ENCODE results near the gene SAMD9. TPM values are rescaled to one million over a fixed set of nuclear protein-coding genes. Genes with fewer than 3 reads are reported as not detected.

SAMD9 gene
- total RNA-seq, 1 experiment from 2014 or later = not detected

GRCh38 chr7:93160410-93160809 lies 42.6 kb upstream of the SAMD9 start:
- no peaks in the 10 kb centered on the region for H3K36me3 Mint-ChIP-seq (ENCODE audit: insufficient read depth in 1 of 3, low read depth in 3 of 3)
- no peak overlapping the region for H2BK20ac ChIP-seq (ENCODE audit: low read depth, low read length, poor library complexity, severe bottlenecking)
- peaks cover 7% of the 10 kb centered on the region for H3K27me3 Mint-ChIP-seq (ENCODE audit: low read depth)

More at GRCh38 chr7:93160410-93160809, 42.6 kb upstream of the SAMD9 start:
- H3K79me2 ChIP-seq (ENCODE audit: insufficient read depth, low read length) = no peaks in the 10 kb centered on the region
- DNase-seq = no peak
- no peak overlapping the region for H2AK5ac ChIP-seq (ENCODE audit: insufficient read length, low read length)
- H3K23ac ChIP-seq (ENCODE audit: insufficient read length, low read depth, low read length) = no peak overlapping the region
- no peaks in the 10 kb centered on the region for H3K9me3 ChIP-seq (ENCODE audit: control insufficient read depth, low read depth, low read length)
- H4K91ac ChIP-seq (ENCODE audit: insufficient read length, low read depth, low read length) = no peak overlapping the region
- no peak overlapping the region for H2BK120ac ChIP-seq (ENCODE audit: low read depth, low read length, poor library complexity, severe bottlenecking)
- H3K4me1 ChIP-seq (ENCODE audit: insufficient read depth, low read length) = no peaks in the 10 kb centered on the region
- H3K18ac ChIP-seq (ENCODE audit: insufficient read length, low read depth, low read length) = no peak overlapping the region
- H3K9ac ChIP-seq (ENCODE audit: extremely low read depth, insufficient read length, low read length) = peak overlapping the region; percentile 26
- H3K23me2 ChIP-seq (ENCODE audit: insufficient read length, low read depth, low read length, poor library complexity, severe bottlenecking) = no peaks in the 10 kb centered on the region
- H3K4ac ChIP-seq (ENCODE audit: low read depth, low read length) = no peak overlapping the region
- H3K79me1 ChIP-seq (ENCODE audit: insufficient read depth, low read depth, low read length, poor library complexity, severe bottlenecking) = no peaks in the 10 kb centered on the region
- no CpG with 5 or more reads among the region's 1 CpG for WGBS (ENCODE audit: extremely low coverage, insufficient read length, low lambda C conversion rate)
- H4K8ac ChIP-seq (replicated peaks; ENCODE audit: insufficient read length, low read depth, low read length) = no peak overlapping the region
- H3K4me3 Mint-ChIP-seq = no peak overlapping the region
- TF ChIP-seq, protein P1, sequence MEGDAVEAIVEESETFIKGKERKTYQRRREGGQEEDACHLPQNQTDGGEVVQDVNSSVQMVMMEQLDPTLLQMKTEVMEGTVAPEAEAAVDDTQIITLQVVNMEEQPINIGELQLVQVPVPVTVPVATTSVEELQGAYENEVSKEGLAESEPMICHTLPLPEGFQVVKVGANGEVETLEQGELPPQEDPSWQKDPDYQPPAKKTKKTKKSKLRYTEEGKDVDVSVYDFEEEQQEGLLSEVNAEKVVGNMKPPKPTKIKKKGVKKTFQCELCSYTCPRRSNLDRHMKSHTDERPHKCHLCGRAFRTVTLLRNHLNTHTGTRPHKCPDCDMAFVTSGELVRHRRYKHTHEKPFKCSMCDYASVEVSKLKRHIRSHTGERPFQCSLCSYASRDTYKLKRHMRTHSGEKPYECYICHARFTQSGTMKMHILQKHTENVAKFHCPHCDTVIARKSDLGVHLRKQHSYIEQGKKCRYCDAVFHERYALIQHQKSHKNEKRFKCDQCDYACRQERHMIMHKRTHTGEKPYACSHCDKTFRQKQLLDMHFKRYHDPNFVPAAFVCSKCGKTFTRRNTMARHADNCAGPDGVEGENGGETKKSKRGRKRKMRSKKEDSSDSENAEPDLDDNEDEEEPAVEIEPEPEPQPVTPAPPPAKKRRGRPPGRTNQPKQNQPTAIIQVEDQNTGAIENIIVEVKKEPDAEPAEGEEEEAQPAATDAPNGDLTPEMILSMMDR (conservative IDR thresholded peaks at IDR 0.05) = no peak
- H3K14ac ChIP-seq (ENCODE audit: insufficient read depth, low read length) = no peak overlapping the region
- no peak overlapping the region for H2BK15ac ChIP-seq (ENCODE audit: low read depth, low read length)
- H3K9me3 Mint-ChIP-seq = no peaks in the 10 kb centered on the region
- H3K27ac Mint-ChIP-seq = no peak overlapping the region
- H3K27me3 ChIP-seq (ENCODE audit: insufficient read depth, low read length) = no peaks in the 10 kb centered on the region
- H4K5ac ChIP-seq (ENCODE audit: insufficient read length, low read depth, low read length) = no peak overlapping the region
- no peak overlapping the region for H2BK5ac ChIP-seq (ENCODE audit: insufficient read length, low read length)
- H3K4me2 ChIP-seq (ENCODE audit: insufficient read depth, insufficient read length, low read length) = no peak overlapping the region
- H4K20me1 ChIP-seq (ENCODE audit: control insufficient read depth, insufficient read depth, insufficient read length) = no peaks in the 10 kb centered on the region
- no peak overlapping the region for H3K56ac ChIP-seq (ENCODE audit: insufficient read length, low read depth, low read length)
- H3K4me1 Mint-ChIP-seq = no peaks in the 10 kb centered on the region
- H2AFZ ChIP-seq (ENCODE audit: low read length) = no peak overlapping the region
- no peak overlapping the region for H2BK12ac ChIP-seq (ENCODE audit: insufficient read length, low read depth, low read length)
- no peak overlapping the region for H3T11ph ChIP-seq (ENCODE audit: low read length)
- H3K27ac ChIP-seq (ENCODE audit: insufficient read length, low read depth, low read length) = no peak overlapping the region

Data from H9 (cell line).